HG02981 (cell line): Measurements from ENCODE around the gene RABL6.

Source experiments
- ATAC-seq: cut with Tn5 transposase; IDR thresholded peaks from one replicate; pipeline ENCODE4 v1.9.1; 2021; ENCODE audit warnings: mild to moderate bottlenecking, moderate library complexity; ENCODE audit not compliant: unreplicated experiment

The RABL6 gene

GRCh38 chr9:136815422-136815782 lies 7.7 kb downstream of the RABL6 start:
- no peak for ATAC-seq

- ATAC-seq = no peak
These were observed 13.4 kb downstream of the RABL6 start for GRCh38 chr9:136820971-136821825.

DNA sequence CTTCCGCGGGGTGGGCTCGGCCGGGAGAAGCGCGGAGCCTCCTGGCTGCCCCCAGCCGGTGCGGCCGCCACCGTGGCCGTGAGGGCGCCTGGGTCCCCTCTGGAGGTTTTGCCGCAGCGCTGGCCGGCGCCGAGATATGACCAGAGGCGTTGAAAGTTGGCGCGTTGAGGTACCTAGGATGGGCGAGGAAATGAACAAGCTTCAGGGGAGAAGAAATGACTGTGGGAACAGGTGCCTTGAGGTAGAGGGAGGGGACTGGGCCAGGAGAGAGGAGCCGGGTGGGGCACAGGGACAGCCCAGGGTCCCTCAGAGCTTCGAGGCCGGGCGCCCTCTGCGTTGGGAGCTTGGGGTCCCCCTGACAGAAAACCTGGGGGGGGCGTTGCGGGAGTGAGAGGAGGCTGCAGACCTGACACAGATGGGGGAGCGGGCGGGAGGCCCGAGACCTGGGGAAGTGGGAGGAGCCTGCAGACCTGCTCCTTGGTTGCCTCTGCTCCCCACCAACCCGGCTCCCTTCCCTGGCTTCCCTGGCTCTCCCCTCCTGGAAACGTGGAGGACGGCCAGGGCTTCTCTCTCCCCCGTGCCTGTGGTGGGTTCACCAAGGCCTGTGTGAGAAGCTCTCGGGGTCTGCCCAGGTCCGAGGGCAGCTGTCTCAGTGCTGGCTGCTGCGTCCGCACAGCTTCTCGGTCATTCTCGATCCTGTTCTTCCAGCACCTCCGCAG lies 14.2 kb downstream of the RABL6 start:
- no peak for ATAC-seq

GRCh38 chr9:136823136-136824046 lies 15.6 kb downstream of the RABL6 start:
- ATAC-seq = no peak

DNA sequence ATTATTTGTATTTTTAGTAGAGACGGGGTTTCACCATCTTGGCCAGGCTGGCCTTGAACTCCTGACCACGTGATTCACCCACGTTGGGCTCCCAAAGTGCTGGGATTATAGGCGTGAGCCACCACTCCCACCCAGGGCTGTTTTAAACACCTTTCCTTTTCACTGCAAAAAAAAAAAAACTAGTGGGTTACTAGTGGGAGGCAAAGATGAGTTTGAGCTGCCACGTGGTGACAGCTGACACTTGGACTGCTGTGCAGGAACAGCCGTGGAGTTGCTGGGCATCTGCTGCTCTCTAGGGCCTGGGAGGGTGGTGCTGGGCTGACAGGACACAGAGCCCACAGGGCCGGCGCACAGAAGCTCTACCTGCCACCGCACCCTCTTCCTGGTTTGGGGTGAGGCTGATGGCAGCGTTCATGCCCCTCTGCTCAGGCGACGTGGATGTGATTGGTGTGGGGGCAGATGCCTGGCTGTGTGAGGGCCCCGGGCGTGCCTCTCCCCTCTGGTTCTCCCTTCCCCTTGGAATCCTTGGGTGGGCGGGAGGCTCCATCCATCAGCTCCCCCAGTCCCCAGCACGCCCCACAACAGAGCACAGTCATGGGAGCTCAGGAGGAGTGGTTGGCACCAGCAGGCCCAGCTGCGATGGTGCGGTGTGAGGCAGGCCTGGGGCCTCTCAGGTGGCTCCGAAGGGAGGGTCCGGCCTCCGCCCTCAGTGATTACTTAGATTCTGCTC lies 16.9 kb downstream of the RABL6 start:
- no peak for ATAC-seq

GRCh38 chr9:136825295-136826187 lies 17.8 kb downstream of the RABL6 start:
- no peak for ATAC-seq

DNA sequence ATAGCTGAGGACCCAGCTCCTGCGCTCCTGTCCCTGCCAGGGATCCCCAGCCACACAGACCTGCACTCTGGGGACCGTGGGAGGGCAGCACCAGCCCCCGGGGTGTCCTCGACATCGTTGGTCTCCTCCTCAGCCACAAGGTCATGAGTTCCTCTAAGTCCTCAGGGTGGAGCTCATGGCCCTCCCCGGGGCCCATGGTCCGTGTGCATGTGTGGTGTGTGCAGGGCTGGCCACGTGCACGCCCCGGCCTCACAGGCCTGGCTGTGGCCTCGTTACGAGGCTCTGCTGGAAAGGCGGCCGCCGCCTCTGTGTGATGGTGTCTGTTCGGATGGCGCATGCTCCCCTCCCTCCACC lies 18.4 kb downstream of the RABL6 start:
- ATAC-seq = no peak

GRCh38 chr9:136826703-136827582 lies 19.2 kb downstream of the RABL6 start:
- no peak for ATAC-seq

DNA sequence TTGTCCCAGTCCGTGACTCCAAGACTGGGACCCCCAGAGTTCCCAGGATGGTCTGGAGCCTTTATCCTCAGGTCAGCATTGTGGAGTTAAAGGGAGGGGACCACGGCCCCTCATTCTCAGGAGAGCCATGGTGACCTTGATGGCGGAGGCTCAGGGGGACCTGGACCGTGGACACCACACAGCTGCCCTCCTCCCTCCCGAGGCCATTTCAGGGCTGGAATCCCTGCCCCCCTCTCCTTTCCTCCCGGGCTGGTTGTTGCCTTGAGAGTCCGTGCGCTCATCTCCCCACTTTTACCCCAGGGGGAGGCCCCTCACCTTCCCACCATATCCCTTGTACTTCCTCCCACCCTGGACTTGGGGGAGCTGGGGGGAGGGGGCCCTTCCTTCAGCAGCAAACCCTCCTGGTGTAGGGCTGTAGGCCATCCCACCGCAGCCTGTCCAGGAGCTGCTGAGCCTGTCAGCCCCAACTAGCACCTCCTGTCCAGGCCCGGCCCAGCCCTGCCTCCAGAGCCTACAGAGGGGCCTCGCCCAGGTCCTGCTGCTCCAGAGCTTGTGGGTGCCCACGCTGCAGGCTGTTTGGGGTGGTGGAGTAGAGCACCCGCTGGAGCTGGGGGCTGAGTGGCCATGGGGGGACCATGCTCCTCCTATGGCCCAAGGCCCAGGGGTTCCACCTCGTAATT lies 20.2 kb downstream of the RABL6 start:
- no peak for ATAC-seq

- ATAC-seq = no peak
These were observed 20.9 kb downstream of the RABL6 start for GRCh38 chr9:136828474-136829140.

- no peak for ATAC-seq
These were observed 21.7 kb downstream of the RABL6 start for GRCh38 chr9:136829412-136829811.

- ATAC-seq = no peak
These were observed 22.5 kb downstream of the RABL6 start for GRCh38 chr9:136829981-136830885.

GRCh38 chr9:136831002-136831719 lies 23.4 kb downstream of the RABL6 start:
- no peak for ATAC-seq

GRCh38 chr9:136831720-136832104 lies 24.0 kb downstream of the RABL6 start:
- no peak for ATAC-seq

DNA sequence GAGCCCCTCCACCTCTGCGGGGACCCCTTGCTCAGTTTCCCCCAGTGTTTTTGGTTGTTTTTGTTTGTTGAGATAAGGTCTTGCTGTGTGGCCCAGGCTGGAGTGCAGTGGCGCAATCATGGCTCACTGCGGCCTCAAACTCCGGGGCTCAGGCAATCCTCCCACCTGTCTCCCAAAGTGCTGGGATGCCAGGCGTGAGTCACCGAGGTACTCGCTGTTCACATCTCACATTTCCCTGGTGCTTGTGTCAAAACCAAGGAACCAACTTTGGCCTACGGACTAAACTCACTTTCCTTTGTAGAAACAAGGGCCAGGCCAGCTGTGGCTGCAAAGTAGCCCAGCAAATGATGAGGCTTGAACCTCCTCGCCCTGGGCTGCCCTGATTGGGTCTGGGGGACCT lies 24.8 kb downstream of the RABL6 start:
- no peak for ATAC-seq
